ENCODE results near the gene SST.

- TF ChIP-seq TAF1 (CRISPR knock-in tag; IDR thresholded peaks at IDR 0.05) = no peak
- no peak for TF ChIP-seq ZXDC (CRISPR knock-in tag; IDR thresholded peaks at IDR 0.05)
- no peak for TF ChIP-seq JUND (CRISPR knock-in tag; IDR thresholded peaks at IDR 0.05)
- TF ChIP-seq POLR2A (IDR thresholded peaks at IDR 0.05; ENCODE audit: insufficient read depth in 1 of 2, low read depth in 2 of 2, low read length in 2 of 2) = no peak
- TF ChIP-seq SIN3A (IDR thresholded peaks at IDR 0.05; ENCODE audit: borderline replicate concordance, low read depth, low read length) = no peak
These were observed 30.1 kb upstream of the SST start for GRCh38 chr3:187700249-187700648.

Measured in HepG2 (cell line).